GM10266 (cell line): Measurements from ENCODE around the gene COL6A3.

Experiments
- DNase-seq: peaks from one replicate; pipeline ENCODE4 v3.0.0; 2012; ENCODE audit errors: extremely low spot score
- TF ChIP-seq, protein P1 (sequence below): IDR thresholded peaks from 2 replicates; pipeline ENCODE4 v1.5.1; 2012; ENCODE audit warnings: mild to moderate bottlenecking, low read depth; ENCODE audit not compliant: control insufficient read depth, insufficient read depth; ENCODE audit errors: missing control alignments

The COL6A3 gene

DNA sequence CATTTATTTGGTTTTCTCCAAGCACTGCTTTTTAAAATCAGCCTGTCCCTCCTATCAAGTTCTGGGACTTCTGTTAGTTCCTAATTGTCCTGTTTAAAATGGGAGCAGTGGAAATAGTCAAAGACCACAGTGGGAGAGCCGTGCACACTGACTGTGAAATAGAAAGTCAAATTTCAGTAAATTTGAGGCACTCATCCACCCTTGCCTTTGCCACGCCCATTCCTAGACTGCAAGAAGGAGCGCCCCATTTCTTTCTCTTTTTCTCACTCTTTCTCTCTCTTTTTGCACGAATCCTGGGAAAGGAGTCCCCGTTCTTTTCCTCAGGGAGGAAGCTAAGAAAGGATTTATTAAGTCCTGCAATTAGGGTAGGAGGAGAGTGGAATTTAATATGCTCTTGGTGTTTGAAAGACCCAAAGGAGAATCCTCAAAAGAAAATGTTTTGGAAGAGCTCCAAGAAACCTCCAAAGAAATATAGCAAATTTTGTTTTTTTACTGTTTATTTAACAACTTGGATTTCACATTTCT is 7.5 kb downstream of the COL6A3 start:
- TF ChIP-seq, protein P1, sequence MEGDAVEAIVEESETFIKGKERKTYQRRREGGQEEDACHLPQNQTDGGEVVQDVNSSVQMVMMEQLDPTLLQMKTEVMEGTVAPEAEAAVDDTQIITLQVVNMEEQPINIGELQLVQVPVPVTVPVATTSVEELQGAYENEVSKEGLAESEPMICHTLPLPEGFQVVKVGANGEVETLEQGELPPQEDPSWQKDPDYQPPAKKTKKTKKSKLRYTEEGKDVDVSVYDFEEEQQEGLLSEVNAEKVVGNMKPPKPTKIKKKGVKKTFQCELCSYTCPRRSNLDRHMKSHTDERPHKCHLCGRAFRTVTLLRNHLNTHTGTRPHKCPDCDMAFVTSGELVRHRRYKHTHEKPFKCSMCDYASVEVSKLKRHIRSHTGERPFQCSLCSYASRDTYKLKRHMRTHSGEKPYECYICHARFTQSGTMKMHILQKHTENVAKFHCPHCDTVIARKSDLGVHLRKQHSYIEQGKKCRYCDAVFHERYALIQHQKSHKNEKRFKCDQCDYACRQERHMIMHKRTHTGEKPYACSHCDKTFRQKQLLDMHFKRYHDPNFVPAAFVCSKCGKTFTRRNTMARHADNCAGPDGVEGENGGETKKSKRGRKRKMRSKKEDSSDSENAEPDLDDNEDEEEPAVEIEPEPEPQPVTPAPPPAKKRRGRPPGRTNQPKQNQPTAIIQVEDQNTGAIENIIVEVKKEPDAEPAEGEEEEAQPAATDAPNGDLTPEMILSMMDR: no peak
- no peak for DNase-seq

DNA sequence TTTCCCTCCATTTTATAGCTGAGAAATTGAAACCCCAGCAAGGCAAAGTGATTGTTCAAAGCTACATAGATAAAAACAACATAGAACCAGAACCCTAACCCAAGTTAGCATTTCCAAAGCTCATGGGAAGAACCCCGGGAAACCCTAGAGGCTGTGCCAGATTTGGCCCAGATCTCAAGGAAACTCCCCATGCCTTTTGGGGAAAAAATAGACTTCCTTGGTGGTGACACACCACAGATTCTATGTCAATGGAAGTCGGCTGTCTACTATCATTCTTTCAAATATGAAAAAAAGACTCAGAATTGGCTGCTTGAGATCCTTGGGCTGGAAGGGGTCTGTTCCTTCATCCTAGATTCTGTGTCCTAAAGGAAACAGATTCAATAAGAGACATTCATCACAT is 8.4 kb downstream of the COL6A3 start:
- DNase-seq: no peak
- TF ChIP-seq, protein P1: no peak

DNA sequence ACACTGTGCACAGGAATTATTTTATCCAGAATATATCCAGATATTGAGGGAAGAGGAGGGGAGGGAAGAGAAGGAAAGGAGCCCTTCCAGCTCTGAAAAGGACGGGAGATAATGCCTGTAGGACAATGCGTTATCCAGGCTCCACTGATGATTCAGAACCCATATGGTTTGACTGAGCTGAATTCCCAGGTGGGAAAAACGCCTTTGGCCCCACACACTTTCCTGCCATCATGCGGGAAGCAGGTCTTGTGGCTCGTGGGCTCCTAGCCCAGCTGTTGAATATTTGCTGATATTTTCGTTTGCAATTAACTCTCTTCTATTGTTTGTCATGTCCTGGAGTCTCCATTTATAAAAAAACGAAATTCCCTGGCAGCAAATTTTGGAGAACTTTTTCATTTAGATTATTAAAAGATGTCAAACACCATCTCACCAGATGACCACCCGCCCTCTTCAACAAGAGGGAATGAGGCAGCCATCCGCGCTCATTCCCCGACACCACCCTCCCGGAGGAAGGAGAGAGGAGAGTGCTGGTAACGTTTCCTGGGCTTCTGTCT is 8.9 kb downstream of the COL6A3 start:
- no peak for DNase-seq
- TF ChIP-seq, protein P1: no peak

DNA sequence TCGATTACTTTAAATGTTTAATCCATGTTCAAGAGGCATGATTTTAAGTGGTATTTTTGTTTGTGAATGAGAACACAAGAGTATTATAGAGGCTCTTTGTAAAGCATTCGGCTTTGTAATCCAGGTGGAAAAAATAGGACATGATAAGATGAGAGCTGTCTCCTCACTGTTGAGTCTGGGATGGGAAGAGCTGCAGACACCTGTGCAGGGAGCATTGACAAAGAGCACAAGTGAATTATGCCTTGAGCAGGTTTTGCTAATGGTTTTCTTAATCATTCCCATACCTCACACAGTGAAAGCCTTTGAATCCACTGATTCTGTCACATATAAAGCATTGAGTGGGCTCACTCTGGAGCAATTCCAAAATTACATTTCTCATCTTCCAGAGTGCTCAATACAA is 9.6 kb downstream of the COL6A3 start:
- no peak for DNase-seq
- TF ChIP-seq, protein P1: no peak

DNA sequence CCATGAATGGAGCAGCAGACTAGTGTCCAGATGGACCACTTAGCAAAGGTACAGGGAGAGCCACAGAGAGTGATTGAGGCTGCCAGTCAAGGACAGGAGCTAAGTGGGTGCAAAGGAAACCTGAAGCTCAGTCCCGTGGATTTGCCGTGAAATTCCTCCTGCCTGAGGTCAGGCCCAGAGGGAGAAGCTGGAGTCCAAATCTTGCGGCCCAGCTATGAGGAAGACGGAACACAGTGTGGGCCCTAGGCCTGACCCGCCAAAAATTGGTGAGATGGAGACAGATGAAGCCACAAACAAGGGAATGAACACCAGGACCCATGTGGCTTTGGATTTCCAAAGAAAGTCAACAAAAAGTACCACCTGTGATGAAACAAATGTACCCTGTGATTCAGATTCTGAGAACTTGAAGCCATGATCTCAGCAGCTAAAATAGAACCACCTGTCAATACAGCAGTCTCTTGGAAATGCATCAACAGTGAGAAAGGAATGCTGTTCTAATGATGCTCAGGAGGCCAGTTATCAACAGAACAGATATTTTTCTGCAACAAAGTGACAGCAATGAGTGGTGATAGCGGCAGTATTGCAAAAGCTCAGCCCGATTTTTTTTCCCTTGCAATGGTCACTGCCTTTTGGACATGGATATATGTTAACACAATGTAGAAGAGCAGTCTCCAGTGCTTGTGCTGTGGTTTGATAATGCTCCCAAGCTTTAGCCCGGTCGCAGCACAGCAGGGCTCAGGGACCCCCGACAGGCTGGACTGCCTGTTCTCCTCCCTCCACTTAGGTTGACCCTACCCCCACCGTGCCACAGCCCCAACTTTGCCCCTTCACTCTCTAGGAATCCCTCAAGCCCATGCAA is 10.7 kb downstream of the COL6A3 start:
- DNase-seq: no peak
- TF ChIP-seq, protein P1: no peak

DNA sequence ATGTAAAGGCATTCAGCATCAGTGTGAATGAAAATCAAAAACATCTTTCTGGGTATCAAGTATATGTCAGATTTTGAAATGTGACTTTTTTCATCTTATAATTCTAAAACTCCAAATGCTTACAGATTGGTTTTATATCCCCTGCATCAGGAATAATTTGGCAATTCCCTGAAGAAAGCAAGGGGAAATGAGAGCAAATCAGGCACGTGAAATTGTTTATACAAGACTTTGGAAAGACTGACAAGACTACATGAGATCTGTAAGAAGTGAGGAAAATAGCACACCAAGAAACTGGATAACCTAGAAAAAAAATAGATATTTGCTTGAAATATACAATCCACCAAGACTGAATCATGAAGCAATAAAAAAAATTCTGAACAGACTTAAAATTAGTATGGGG is 13.8 kb downstream of the COL6A3 start:
- TF ChIP-seq, protein P1: no peak
- DNase-seq: no peak

DNA sequence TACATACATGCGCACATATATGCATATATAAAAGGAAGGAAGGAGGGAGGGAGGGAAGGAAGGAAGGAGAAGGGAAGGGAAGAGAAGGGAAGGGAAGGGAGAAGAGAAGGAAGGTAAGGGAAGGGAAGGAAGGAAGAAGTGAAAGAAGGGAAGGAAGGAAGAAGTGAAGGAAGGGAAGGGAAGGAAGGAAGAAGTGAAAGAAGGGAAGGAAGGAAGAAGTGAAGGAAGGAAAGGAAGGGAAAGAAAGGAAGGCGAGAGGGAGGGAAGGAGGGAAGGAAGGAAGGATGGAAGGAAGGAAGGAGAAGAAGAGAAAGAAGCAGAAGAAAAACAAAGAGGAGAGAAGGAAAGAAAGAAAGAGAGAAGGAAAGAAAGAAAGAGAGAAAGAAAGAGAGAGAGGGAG is 16.9 kb downstream of the COL6A3 start:
- TF ChIP-seq, protein P1: no peak
- no peak for DNase-seq
